Measurements from ENCODE around the gene DGKG.

The DGKG gene

DNA sequence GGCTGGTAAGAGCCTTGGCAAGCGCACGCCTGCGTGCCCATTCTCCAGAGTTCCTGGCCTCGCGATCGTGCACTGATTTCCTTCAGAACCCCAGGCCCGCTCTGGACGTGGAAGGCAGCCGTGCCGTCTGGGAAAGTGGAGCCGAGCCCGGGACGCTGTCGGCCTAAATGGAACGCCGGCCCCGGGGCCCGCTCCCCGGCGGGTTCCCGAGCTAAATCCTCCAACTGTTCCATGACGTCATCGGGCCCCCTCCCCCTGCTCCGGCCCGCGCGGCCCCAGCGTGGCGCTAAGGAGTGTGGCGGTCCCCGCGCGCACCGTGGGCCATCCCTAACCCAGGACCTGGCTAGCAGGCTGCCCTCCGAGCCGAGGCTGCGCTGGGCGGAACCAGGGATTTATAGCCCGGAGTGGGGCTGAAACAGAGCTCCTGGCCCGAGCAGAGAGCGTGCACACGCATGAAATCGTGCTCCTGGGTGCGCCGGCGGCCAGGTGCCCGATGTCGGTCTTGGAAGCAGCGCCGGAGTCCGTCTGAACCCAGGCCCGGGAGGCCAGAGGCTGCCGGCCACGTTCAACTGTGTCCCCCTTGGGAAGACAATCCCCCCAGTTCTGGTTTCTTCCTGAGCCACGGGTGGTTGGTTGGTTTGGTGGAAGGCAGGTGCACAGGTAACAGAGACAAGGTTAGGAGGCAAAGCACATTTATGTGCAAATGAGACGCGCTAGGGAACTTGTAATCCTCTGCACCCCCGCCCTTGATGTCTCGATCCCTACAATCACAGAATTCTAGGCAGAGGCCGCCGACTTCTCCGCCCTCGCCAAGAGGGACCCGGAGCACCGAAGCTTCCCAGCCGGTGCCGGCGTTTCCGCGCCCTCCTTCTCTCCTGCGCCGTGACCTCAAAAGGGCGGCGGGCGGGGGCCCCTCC lies 168.2 kb downstream of the DGKG start:
- intact Hi-C loops (cut with DNase I; ENCODE audit: low total_unique reads): no loop called here
- no peak for TF ChIP-seq CTCF (IDR thresholded peaks at IDR 0.05)
- peaks cover 0 to 4% (median 0%) of the 10 kb centered on the region in 3 donors for H3K36me3 ChIP-seq
- H3K4me1 ChIP-seq: peaks cover 0 to 8% (median 4%) of the 10 kb centered on the region in 4 donors
- H3K27me3 ChIP-seq: no peaks in the 10 kb centered on the region
- no peak overlapping the region for H3K27ac ChIP-seq
- no peak for DNase-seq
- no peaks in the 10 kb centered on the region for H3K9me3 ChIP-seq
- peak overlapping the region; percentile 4 to 15 for H3K4me3 ChIP-seq

DNA sequence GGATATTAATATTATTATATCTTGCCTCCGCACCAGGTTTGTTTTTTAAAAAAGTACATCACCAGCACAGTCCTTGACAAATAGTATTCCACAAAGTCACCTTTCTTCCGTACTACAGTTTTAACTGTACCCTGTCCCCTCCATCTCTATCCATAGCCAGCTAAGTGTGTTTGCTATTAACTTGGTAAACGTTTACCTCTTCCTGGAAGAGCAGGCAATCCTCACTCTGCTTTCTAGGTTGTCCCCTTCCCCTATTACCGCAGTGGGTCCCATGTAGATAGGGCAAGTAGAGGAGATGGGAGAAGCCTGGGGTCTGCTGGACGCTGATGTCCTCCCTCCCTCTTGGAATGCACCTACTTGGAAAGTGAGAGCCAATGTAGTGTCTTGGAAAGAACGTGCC lies 169.2 kb downstream of the DGKG start:
- no peak overlapping the region for H3K27ac ChIP-seq
- DNase-seq: no peak
- H3K4me1 ChIP-seq: peaks cover 0 to 8% (median 4%) of the 10 kb centered on the region in 4 donors
- H3K36me3 ChIP-seq: peaks cover 4% of the 10 kb centered on the region in 3 donors
- no peak for TF ChIP-seq CTCF (IDR thresholded peaks at IDR 0.05)
- H3K4me3 ChIP-seq: no peak overlapping the region
- H3K27me3 ChIP-seq: no peaks in the 10 kb centered on the region
- H3K9me3 ChIP-seq: no peaks in the 10 kb centered on the region
- intact Hi-C loops (cut with DNase I; ENCODE audit: low total_unique reads): no loop called here

GRCh38 chr3:186189492-186189891 lies 172.5 kb downstream of the DGKG start:
- peaks cover 0 to 8% (median 4%) of the 10 kb centered on the region in 4 donors for H3K4me1 ChIP-seq
- no peak overlapping the region for H3K27ac ChIP-seq
- no peaks in the 10 kb centered on the region for H3K27me3 ChIP-seq
- H3K36me3 ChIP-seq: peaks cover 6 to 20% (median 9%) of the 10 kb centered on the region in 3 donors
- no peak overlapping the region for H3K4me3 ChIP-seq
- intact Hi-C loops (cut with DNase I; ENCODE audit: low total_unique reads): no loop called here
- DNase-seq: no peak
- no peaks in the 10 kb centered on the region for H3K9me3 ChIP-seq
- no peak for TF ChIP-seq CTCF (IDR thresholded peaks at IDR 0.05)

DNA sequence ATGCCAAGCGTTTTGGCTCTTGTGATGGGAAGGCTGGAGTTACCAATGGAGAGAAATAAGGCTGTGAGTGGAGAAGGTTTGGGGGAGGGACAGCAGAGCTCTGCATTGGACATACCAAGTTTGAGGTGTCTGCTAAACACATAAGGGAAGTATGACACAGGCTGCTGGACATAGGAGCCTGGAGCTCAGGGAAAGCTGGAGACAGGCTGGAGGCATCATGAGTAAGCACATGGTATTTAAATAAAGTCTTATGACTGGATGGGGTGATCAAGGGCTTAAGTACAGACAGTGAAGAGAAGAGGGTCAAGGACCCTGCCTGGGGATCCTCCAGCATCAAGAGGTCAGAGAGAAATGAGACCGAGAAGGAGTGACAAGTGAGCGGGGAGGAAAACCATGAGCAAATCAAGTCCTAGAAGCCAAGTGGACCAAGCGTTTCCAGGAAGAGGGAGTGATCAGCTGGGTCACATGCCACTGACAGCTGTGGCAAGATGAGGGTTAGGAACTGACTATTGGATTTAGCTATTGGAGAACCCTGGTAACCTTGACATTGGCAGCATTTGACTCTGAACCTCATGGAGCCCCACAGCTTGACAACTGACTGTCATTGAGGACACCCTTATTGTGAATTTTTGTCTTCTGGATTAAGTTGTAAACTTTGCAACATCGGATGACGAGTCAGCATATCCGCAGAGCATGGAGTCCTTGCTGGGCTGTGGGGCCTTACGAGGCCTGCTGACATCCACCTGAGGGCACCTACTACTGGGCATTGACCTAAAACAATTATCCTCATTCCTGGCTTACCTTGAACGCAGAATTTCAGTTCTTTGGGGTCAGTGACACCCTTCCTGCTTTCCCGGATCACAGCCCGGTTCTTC lies 174.4 kb downstream of the DGKG start:
- no peak overlapping the region for H3K27ac ChIP-seq
- intact Hi-C loops (cut with DNase I; ENCODE audit: low total_unique reads): no loop called here
- no peaks in the 10 kb centered on the region for H3K4me1 ChIP-seq
- no peaks in the 10 kb centered on the region for H3K27me3 ChIP-seq
- peaks cover 6 to 20% (median 6%) of the 10 kb centered on the region in 3 donors for H3K36me3 ChIP-seq
- DNase-seq: no peak
- H3K9me3 ChIP-seq: no peaks in the 10 kb centered on the region
- no peak for TF ChIP-seq CTCF (IDR thresholded peaks at IDR 0.05)
- H3K4me3 ChIP-seq: no peak overlapping the region

GRCh38 chr3:186185194-186185787 lies 176.7 kb downstream of the DGKG start:
- intact Hi-C loops (cut with DNase I; ENCODE audit: low total_unique reads): no loop called here
- no peak overlapping the region for H3K27ac ChIP-seq
- H3K36me3 ChIP-seq: peaks cover 6 to 20% (median 6%) of the 10 kb centered on the region in 3 donors
- TF ChIP-seq CTCF (IDR thresholded peaks at IDR 0.05): no peak
- DNase-seq: peak in 1 of 2 donors; percentile 33
- H3K27me3 ChIP-seq: no peaks in the 10 kb centered on the region
- no peaks in the 10 kb centered on the region for H3K9me3 ChIP-seq
- H3K4me1 ChIP-seq: no peaks in the 10 kb centered on the region
- no peak overlapping the region for H3K4me3 ChIP-seq

All from tibial artery (tissue), 4 donors.